H1 (cell line): ENCODE measurements around the gene DNAJC27. TPM values are rescaled to one million over a fixed set of nuclear protein-coding genes. Genes with fewer than 3 reads are reported as not detected.

Experiments used
- CHD7 ChIP-seq: fragments of 300-600 bp; sonication (generic); IDR thresholded peaks from 2 replicates; pipeline ENCODE4 v1.7.1; 2012; ENCODE audit warnings: low read length, moderate library complexity, mild to moderate bottlenecking, inconsistent platforms; ENCODE audit not compliant: insufficient replicate concordance
- polyA plus RNA-seq, 7 experiments: library from polyadenylated mRNA; depleted of rRNA in 3 of 7; stranded (reverse) in 5 of 7; unstranded in 2 of 7; fragments of >200 nt in 5 of 7; fragments of 200-250 nt in 2 of 7; gene quantifications; 1 replicate in 5 of 7; 2 replicates in 1 of 7; 4 replicates in 1 of 7; pipeline versions ENCODE4 v1.2.1 to v1.2.3, GENCODE V29; 2011 to 2013; ENCODE audit warnings: missing spikeins in 2 of 7, mixed read lengths in 2 of 7
- total RNA-seq: library from RNA; stranded (reverse); fragmentation: NEBNext Ultra II Directional; extraction: Animal tissue kit (Norgen Biotek cat#: 25700); gene quantifications from 2 replicates; pipeline ENCODE4 v1.2.1, GENCODE V29; 2021

The DNAJC27 gene
- total and polyA plus RNA-seq, 2 of the 8 experiments (the other 6 are each of a cell fraction or from before 2014, with no cell fraction given): 1.4 to 4.5 TPM

- TF ChIP-seq CHD7: peak; percentile 64
Observed at GRCh38 chr2:24971286-24971535, 544 bp downstream of the DNAJC27 start (continued).
